ENCODE results near the gene DDX42.
A peak's percentile ranks its signal among the peaks of the same experiment; 100 is the strongest.

DDX42 gene

GRCh38 chr17:63774141-63774968, at the start of gene DDX42:
TSS of gene DDX42 (plus strand) at chr17:63774170. CDS start at chr17:63787050, 12,880 bp downstream.
- no peak for DNase-seq (ENCODE audit: low read depth)

GRCh38 chr17:63735691-63736090, 38.3 kb upstream of the DDX42 start:
- DNase-seq (ENCODE audit: low read depth): no peak

GRCh38 chr17:63740464-63741142, 33.4 kb upstream of the DDX42 start:
- no peak for DNase-seq (ENCODE audit: low read depth)

- no peak for DNase-seq (ENCODE audit: low read depth)
These were observed 32.9 kb upstream of the DDX42 start for GRCh38 chr17:63741143-63741407.

- peak; percentile 68 for DNase-seq (ENCODE audit: low read depth)
These were observed 32.4 kb upstream of the DDX42 start, which contains the start of gene STRADA for GRCh38 chr17:63741408-63742173. TSS of gene STRADA (minus strand) at chr17:63741799. CDS start at chr17:63728369, 13,430 bp downstream.

- no peak for DNase-seq (ENCODE audit: low read depth)
These were observed 22.2 kb upstream of the DDX42 start for GRCh38 chr17:63751806-63752205.

GRCh38 chr17:63752707-63753106, 21.3 kb upstream of the DDX42 start:
- DNase-seq (ENCODE audit: low read depth): no peak

- DNase-seq (ENCODE audit: low read depth): no peak
These were observed 20.8 kb upstream of the DDX42 start for GRCh38 chr17:63753215-63753614.

GRCh38 chr17:63754046-63754445, 19.9 kb upstream of the DDX42 start:
- no peak for DNase-seq (ENCODE audit: low read depth)

GRCh38 chr17:63758428-63758827, 15.5 kb upstream of the DDX42 start:
- no peak for DNase-seq (ENCODE audit: low read depth)

GRCh38 chr17:63760771-63761539, 13.0 kb upstream of the DDX42 start:
- DNase-seq (ENCODE audit: low read depth): no peak

GRCh38 chr17:63762161-63763078, 11.6 kb upstream of the DDX42 start:
- DNase-seq (ENCODE audit: low read depth): no peak

GRCh38 chr17:63764716-63765115, 9.3 kb upstream of the DDX42 start:
- no peak for DNase-seq (ENCODE audit: low read depth)

- no peak for DNase-seq (ENCODE audit: low read depth)
These were observed 7.2 kb upstream of the DDX42 start for GRCh38 chr17:63766754-63767153.

- no peak for DNase-seq (ENCODE audit: low read depth)
These were observed 5.5 kb upstream of the DDX42 start for GRCh38 chr17:63768433-63768832.

GRCh38 chr17:63772801-63773271, 1.1 kb upstream of the DDX42 start:
- DNase-seq (ENCODE audit: low read depth): no peak

- DNase-seq (ENCODE audit: low read depth): peak; percentile 96
These were observed 464 bp upstream of the DDX42 start, which contains the start of gene CCDC47 for GRCh38 chr17:63773272-63774140. TSS of gene CCDC47 (minus strand) at chr17:63773597. CDS start at chr17:63766175, 7,422 bp downstream.

- DNase-seq (ENCODE audit: low read depth): no peak
These were observed 947 bp downstream of the DDX42 start for GRCh38 chr17:63774969-63775265.

GRCh38 chr17:63775420-63775819, 1.4 kb downstream of the DDX42 start:
- no peak for DNase-seq (ENCODE audit: low read depth)

GRCh38 chr17:63780507-63780906, 6.5 kb downstream of the DDX42 start:
- DNase-seq (ENCODE audit: low read depth): no peak
